IMR-90 (cell line): ENCODE measurements around the gene NUP93. TPM values are rescaled to one million over a fixed set of nuclear protein-coding genes. Genes with fewer than 3 reads are reported as not detected.

ENCODE experiments used
- ATAC-seq: fragments of 200-7000 bp; cut with Tn5 transposase; 2 replicates; pipeline ENCODE4 v1.9.1; 2020; ENCODE audit warnings: low read depth, mild to moderate bottlenecking, moderate library complexity
- BruUV-seq: library from RNA; stranded (reverse); fragments of 400-500 nt; replicated peaks from 2 replicates; lab custom pipeline; 2021; lab: Mats Ljungman, UMichigan
- CTCF ChIA-PET: fragments of 300-600 bp; formaldehyde crosslinking; extraction: SDS; loops from one replicate; lab custom pipeline; 2021; ENCODE audit warnings: antibody characterized with exemption; lab: Yijun Ruan, JAX
- POLR2A ChIA-PET: fragments of 300-600 bp; sonication (Branson Sonifier 250); formaldehyde crosslinking; loops from one replicate; lab custom pipeline; 2022; ENCODE audit warnings: antibody characterized with exemption; ENCODE audit not compliant: unreplicated experiment; lab: Charles Lee
- DNase-seq: peaks from one replicate; pipeline ENCODE4 v3.0.0; 2013
- H2AFZ ChIP-seq: replicated peaks from 2 replicates; pipeline ENCODE3; 2013; ENCODE audit warnings: low read length, mild to moderate bottlenecking; ENCODE audit not compliant: poor library complexity
- H2AK5ac ChIP-seq: 2 replicates; pipeline ENCODE4 v1.6.1; 2013; ENCODE audit warnings: low read depth, low read length, inconsistent platforms
- H2AK9ac ChIP-seq: replicated peaks from 2 replicates; pipeline ENCODE3; 2013; ENCODE audit warnings: mild to moderate bottlenecking, low read depth, low read length, moderate library complexity; ENCODE audit not compliant: poor library complexity
- H2BK120ac ChIP-seq: 2 replicates; pipeline ENCODE4 v1.6.1; 2013; ENCODE audit warnings: low read depth, low read length, inconsistent platforms
- H2BK15ac ChIP-seq: 3 replicates; pipeline ENCODE4 v1.6.1; 2013; ENCODE audit warnings: low read depth, low read length, inconsistent platforms
- H2BK20ac ChIP-seq: 2 replicates; pipeline ENCODE4 v1.6.1; 2013; ENCODE audit warnings: low read depth, mild to moderate bottlenecking, inconsistent platforms, low read length, moderate library complexity
- H2BK5ac ChIP-seq: 2 replicates; pipeline ENCODE4 v1.6.1; 2013; ENCODE audit warnings: mild to moderate bottlenecking, low read depth, low read length, inconsistent platforms; ENCODE audit not compliant: poor library complexity, severe bottlenecking
- H3K14ac ChIP-seq: replicated peaks from 2 replicates; pipeline ENCODE4 v1.6.1; 2013; ENCODE audit warnings: low read depth, low read length, inconsistent platforms
- H3K18ac ChIP-seq: 2 replicates; pipeline ENCODE4 v1.6.1; 2013; ENCODE audit warnings: low read depth, low read length, control low read depth
- H3K23ac ChIP-seq: 2 replicates; pipeline ENCODE4 v1.6.1; 2013; ENCODE audit warnings: low read depth, low read length, inconsistent platforms
- H3K27ac ChIP-seq: 2 replicates; pipeline ENCODE4 v1.5.1; 2013; ENCODE audit warnings: mild to moderate bottlenecking, control low read depth, low read length; ENCODE audit not compliant: insufficient read depth
- H3K27me3 ChIP-seq: 2 replicates; pipeline ENCODE4 v1.6.1; 2013; ENCODE audit warnings: low read length; ENCODE audit not compliant: control insufficient read depth, insufficient read depth
- H3K36me3 ChIP-seq: 2 replicates; pipeline ENCODE4 v1.6.1; 2013; ENCODE audit warnings: low read length, mixed read lengths; ENCODE audit not compliant: control insufficient read depth, insufficient read depth
- H3K4ac ChIP-seq: 2 replicates; pipeline ENCODE4 v1.6.1; 2013; ENCODE audit warnings: low read depth, low read length, inconsistent platforms
- H3K4me1 ChIP-seq: 2 replicates; pipeline ENCODE4 v1.6.1; 2013; ENCODE audit warnings: low read length, mixed read lengths; ENCODE audit not compliant: control insufficient read depth, insufficient read depth
- H3K4me2 ChIP-seq: 2 replicates; pipeline ENCODE4 v1.6.1; 2013; ENCODE audit warnings: low read depth, mild to moderate bottlenecking, control low read depth, low read length, moderate library complexity
- H3K4me3 ChIP-seq: 2 replicates; pipeline ENCODE4 v1.5.1; 2013; ENCODE audit warnings: low read depth, mild to moderate bottlenecking, control low read depth, low read length, moderate library complexity; ENCODE audit not compliant: insufficient read depth
- H3K56ac ChIP-seq: 2 replicates; pipeline ENCODE4 v1.6.1; 2013; ENCODE audit warnings: low read length, inconsistent platforms; ENCODE audit not compliant: insufficient read depth; ENCODE audit errors: extremely low read depth
- H3K79me1 ChIP-seq, 2 experiments: 2 replicates each; pipeline ENCODE4 v1.6.1; 2013; ENCODE audit warnings: low read length in 2 of 2, inconsistent platforms in 1 of 2, low read depth in 1 of 2
- H3K9ac ChIP-seq: 2 replicates; pipeline ENCODE4 v1.6.1; 2013; ENCODE audit warnings: low read depth, low read length, control low read depth
- H3K9me1 ChIP-seq: 2 replicates; pipeline ENCODE4 v1.6.1; 2013; ENCODE audit warnings: low read length, inconsistent platforms; ENCODE audit not compliant: insufficient read depth
- H3K9me3 ChIP-seq: 2 replicates; pipeline ENCODE4 v1.6.1; 2013; ENCODE audit warnings: low read length; ENCODE audit not compliant: control insufficient read depth, insufficient read depth
- H4K20me1 ChIP-seq: 2 replicates; pipeline ENCODE4 v1.6.1; 2013; ENCODE audit warnings: low read length, inconsistent platforms; ENCODE audit not compliant: insufficient read depth
- H4K5ac ChIP-seq: 2 replicates; pipeline ENCODE4 v1.6.1; 2013; ENCODE audit warnings: mild to moderate bottlenecking, low read depth, low read length, control low read depth
- H4K8ac ChIP-seq, 2 experiments: 2 replicates each; pipeline ENCODE4 v1.6.1; 2013; ENCODE audit warnings: low read depth in 2 of 2, low read length in 2 of 2, control low read depth in 1 of 2, inconsistent platforms in 1 of 2
- H4K91ac ChIP-seq: 2 replicates; pipeline ENCODE4 v1.6.1; 2013; ENCODE audit warnings: low read depth, low read length, inconsistent platforms; ENCODE audit not compliant: insufficient read depth
- MAFK ChIP-seq: IDR thresholded peaks from 2 replicates; pipeline ENCODE4 v1.6.1; 2012; ENCODE audit warnings: low read depth, low read length, improper control_type of control experiment
- SMC3 ChIP-seq: fragments of 150-350 bp; IDR thresholded peaks from 2 replicates; pipeline ENCODE4 v1.6.1; 2016; ENCODE audit warnings: low read depth, mild to moderate bottlenecking, antibody characterized with exemption, low read length, moderate library complexity
- WGBS, 2 experiments: methylation state at CpG; one replicate each; pipeline versions ENCODE4 v1.1.5 to v1.1.7; 2013; ENCODE audit warnings: missing lambda C conversion rate in 2 of 2; ENCODE audit not compliant: insufficient read length in 1 of 2; ENCODE audit errors: extremely low coverage in 2 of 2; 5-methylcytosine and 5-hydroxymethylcytosine counted together
- dilution Hi-C: fragments of 300-500 bp; cut with HindIII; formaldehyde crosslinking; loops from one replicate; pipeline ENCODE4 v1.14.3; 2018; ENCODE audit warnings: low sequenced_read_pairs; ENCODE audit not compliant: unreplicated experiment
- in situ Hi-C: fragments of 300-500 bp; cut with MboI; formaldehyde crosslinking; loops from 3 replicates; pipeline ENCODE4 v1.14.3; 2019; ENCODE audit warnings: low sequenced_read_pairs, inconsistent platforms, mixed read lengths
- intact Hi-C: fragments of 100-400 bp; cut with micrococcal nuclease; formaldehyde crosslinking; loops from 2 replicates; pipeline ENCODE4 v1.10.0; 2022
- polyA plus RNA-seq, 3 experiments: library from polyadenylated mRNA; depleted of rRNA; stranded (reverse); fragments of >200 nt; gene quantifications; 2 replicates each; pipeline ENCODE4 v1.2.3, GENCODE V29; 2012; ENCODE audit warnings: low replicate concordance in 1 of 3
- total RNA-seq: library from RNA; depleted of rRNA; stranded (reverse); fragments of >200 nt; gene quantifications from 2 replicates; pipeline ENCODE4 v1.2.3, GENCODE V29; 2012

Gene NUP93
- total and polyA plus RNA-seq, 2 of the 4 experiments (the other 2 are of a cell fraction), result 54.6 to 72.6 TPM

- Histone ChIP-seq H4K20me1 (no peaks in the 10 kb centered on the region), H3K56ac (peak overlapping the region; percentile 83), H3K9ac (peak overlapping the region; percentile 52), H3K18ac (peak overlapping the region; percentile 90), H3K23ac (peak overlapping the region; percentile 21), H2AFZ (no peak overlapping the region), H3K27me3 (no peaks in the 10 kb centered on the region), H2AK9ac (peak overlapping the region; percentile 70), H3K14ac (peak overlapping the region; percentile 67), H2BK120ac (peak overlapping the region; percentile 88), H3K9me3 (no peaks in the 10 kb centered on the region), H2BK15ac (peak overlapping the region; percentile 56; the same call in 1 of the 3 replicates), H3K4me2 (peak overlapping the region; percentile 94), H2AK5ac (peak overlapping the region; percentile 47), H3K9me1 (no peaks in the 10 kb centered on the region; the same call in 1 of the 2 replicates), H3K36me3 (no peaks in the 10 kb centered on the region), H4K8ac (peak overlapping the region; percentile 37 to 89), H3K4ac (peak overlapping the region; percentile 89), H4K91ac (peak overlapping the region; percentile 88), H3K27ac (peak overlapping the region; percentile 95), H3K4me3 (peak overlapping the region; percentile 37; the same call in 1 of the 2 replicates), H2BK5ac (peak overlapping the region; percentile 90), H3K79me1 (peaks cover 41 to 59% of the 10 kb centered on the region in 2 experiments), H3K4me1 (peaks cover 19% of the 10 kb centered on the region), H2BK20ac (peak overlapping the region; percentile 83), H4K5ac (peak overlapping the region; percentile 95)
- TF ChIP-seq SMC3 (no peak), MAFK (peak; percentile 7; the same call in 1 of the 2 replicates)
- ATAC-seq (peak; percentile 85), DNase-seq (peak; percentile 61)
- intact Hi-C loops, result no loop called here
- no CpG with 5 or more reads among the region's 5 CpGs for WGBS, 2 experiments
- ChIA-PET CTCF (no interaction called here), POLR2A (interaction anchor here (0.6 kb wide), 1 partner anchor 322 kb away, joined by 3 read pairs; no protein-coding TSS in a partner anchor)
- in situ Hi-C loops, result no loop called here
- BruUV-seq, result TSS peak; percentile 57
- dilution Hi-C loops, result no loop called here
These were observed 41.8 kb downstream of the NUP93 start for GRCh38 chr16:56771558-56772279.
